ENCODE measurements around the gene FOCAD.

GRCh38 chr9:20746967-20747366 lies 62.9 kb downstream of the FOCAD start:
- TF ChIP-seq, protein P1, sequence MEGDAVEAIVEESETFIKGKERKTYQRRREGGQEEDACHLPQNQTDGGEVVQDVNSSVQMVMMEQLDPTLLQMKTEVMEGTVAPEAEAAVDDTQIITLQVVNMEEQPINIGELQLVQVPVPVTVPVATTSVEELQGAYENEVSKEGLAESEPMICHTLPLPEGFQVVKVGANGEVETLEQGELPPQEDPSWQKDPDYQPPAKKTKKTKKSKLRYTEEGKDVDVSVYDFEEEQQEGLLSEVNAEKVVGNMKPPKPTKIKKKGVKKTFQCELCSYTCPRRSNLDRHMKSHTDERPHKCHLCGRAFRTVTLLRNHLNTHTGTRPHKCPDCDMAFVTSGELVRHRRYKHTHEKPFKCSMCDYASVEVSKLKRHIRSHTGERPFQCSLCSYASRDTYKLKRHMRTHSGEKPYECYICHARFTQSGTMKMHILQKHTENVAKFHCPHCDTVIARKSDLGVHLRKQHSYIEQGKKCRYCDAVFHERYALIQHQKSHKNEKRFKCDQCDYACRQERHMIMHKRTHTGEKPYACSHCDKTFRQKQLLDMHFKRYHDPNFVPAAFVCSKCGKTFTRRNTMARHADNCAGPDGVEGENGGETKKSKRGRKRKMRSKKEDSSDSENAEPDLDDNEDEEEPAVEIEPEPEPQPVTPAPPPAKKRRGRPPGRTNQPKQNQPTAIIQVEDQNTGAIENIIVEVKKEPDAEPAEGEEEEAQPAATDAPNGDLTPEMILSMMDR (conservative IDR thresholded peaks at IDR 0.05 in 1 of 2, IDR thresholded peaks at IDR 0.05 in 1 of 2; ENCODE audit: low read depth in 1 of 2, low read length in 2 of 2): no peak
- TF ChIP-seq EZH2 (IDR thresholded peaks at IDR 0.05; ENCODE audit: low read length, missing control alignments): no peak

Measured in fibroblast of lung (primary cell).